Fibroblast of the aortic adventitia (primary cell): ENCODE measurements around the gene FRMD4A. TPM values are rescaled to one million over a fixed set of nuclear protein-coding genes. Genes with fewer than 3 reads are reported as not detected.

Experiments
- DNase-seq: peaks from one replicate; pipeline ENCODE4 v3.0.0-alpha.2; 2010; ENCODE audit warnings: low read depth
- H3K4me3 ChIP-seq: 2 replicates; pipeline ENCODE4 v1.5.1; 2011; ENCODE audit warnings: low read depth, mild to moderate bottlenecking, control low read depth, low read length, moderate library complexity
- total RNA-seq: library from RNA; depleted of rRNA; stranded (reverse); fragments of >200 nt; gene quantifications from 2 replicates; pipeline ENCODE4 v1.2.3, GENCODE V29; 2012; ENCODE audit warnings: low replicate concordance
- TF ChIP-seq, protein P1 (sequence below): IDR thresholded peaks from 2 replicates; pipeline ENCODE4 v1.5.1; 2011; ENCODE audit warnings: mild to moderate bottlenecking, low read length, control low read depth, inconsistent platforms; ENCODE audit not compliant: insufficient read depth

The FRMD4A gene
- total RNA-seq, 1 donor, result 42.4 TPM

DNA sequence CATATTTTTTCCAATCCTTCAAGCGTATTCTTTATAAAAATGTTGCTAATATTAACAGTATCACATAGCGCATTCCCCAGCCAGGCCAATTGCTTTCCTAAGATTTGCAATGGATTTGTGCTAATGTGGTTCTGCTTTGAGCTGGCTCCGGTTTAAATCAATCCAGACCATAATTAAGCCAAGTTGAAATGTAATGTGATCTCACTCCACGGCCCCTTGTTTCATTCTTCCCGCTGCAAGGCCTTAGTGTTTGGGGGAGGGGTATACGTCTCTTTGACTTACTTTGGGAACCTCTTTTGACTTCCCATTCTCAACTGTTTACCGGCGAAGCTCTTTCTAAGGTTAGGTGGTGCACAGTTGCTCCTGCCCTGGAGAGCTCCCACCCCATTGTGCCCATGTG, 657.6 kb downstream of the FRMD4A start:
- TF ChIP-seq, protein P1, sequence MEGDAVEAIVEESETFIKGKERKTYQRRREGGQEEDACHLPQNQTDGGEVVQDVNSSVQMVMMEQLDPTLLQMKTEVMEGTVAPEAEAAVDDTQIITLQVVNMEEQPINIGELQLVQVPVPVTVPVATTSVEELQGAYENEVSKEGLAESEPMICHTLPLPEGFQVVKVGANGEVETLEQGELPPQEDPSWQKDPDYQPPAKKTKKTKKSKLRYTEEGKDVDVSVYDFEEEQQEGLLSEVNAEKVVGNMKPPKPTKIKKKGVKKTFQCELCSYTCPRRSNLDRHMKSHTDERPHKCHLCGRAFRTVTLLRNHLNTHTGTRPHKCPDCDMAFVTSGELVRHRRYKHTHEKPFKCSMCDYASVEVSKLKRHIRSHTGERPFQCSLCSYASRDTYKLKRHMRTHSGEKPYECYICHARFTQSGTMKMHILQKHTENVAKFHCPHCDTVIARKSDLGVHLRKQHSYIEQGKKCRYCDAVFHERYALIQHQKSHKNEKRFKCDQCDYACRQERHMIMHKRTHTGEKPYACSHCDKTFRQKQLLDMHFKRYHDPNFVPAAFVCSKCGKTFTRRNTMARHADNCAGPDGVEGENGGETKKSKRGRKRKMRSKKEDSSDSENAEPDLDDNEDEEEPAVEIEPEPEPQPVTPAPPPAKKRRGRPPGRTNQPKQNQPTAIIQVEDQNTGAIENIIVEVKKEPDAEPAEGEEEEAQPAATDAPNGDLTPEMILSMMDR, result no peak
- no peak overlapping the region for H3K4me3 ChIP-seq
- DNase-seq, result no peak

DNA sequence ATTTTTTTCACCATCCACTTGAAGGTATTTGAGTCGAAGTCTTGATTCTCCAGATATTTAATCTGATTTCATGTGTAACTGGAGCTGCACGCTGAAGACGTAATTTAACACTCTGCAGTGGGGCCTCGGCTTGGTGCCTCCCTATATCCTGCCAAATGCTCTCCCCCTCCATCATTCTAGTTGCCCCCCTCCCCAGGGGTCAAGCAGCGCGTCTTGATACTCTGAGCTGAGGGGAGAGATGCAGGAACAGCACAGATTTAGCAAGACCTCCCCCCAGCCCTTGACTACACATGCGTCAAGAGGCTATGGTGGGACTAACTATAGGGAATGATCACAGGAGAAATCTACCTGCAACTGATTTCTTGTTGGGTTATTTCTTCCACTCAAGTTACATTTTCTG, 658.2 kb downstream of the FRMD4A start:
- TF ChIP-seq, protein P1, result no peak
- H3K4me3 ChIP-seq, result no peak overlapping the region
- DNase-seq, result no peak

DNA sequence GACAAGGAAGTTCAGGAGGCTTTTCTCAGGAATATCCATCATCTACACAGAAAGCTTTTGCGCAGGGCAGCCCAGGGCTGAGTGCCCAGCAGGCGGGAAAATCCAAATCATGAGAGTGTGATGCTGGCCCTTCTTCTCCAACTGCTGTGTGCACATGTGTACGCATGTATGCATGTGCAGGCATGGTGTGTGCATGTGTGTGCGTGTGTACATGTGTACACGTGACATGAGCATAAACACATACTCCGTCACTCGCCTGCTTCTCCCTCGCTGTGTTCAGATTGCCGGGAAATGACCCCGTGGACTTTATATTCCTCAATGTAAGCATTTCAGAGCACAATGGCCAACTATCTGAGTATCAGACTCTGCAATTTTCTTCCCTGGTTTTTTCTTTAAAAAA, 658.8 kb downstream of the FRMD4A start:
- no peak overlapping the region for H3K4me3 ChIP-seq
- TF ChIP-seq, protein P1, result no peak
- DNase-seq, result no peak

DNA sequence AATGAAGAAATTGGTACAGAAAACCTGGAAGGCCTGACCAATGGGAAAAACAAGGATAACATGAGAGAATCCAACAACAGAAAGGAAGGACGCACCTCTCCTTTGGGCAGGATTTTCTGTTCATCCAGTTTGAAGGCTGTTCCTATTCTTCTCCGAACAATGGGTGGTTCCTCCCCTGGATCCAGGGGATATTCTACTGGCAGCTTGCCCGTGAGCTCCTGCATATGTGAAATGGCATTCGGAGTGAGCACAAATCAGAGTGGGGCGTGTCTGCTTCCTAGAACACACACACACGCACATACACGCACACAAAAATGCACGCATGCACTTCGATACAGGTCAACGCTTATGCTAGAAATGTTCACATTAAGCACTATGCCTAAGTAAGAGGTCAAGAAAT, 660.4 kb downstream of the FRMD4A start:
- TF ChIP-seq, protein P1, result no peak
- H3K4me3 ChIP-seq, result no peak overlapping the region
- DNase-seq, result no peak

DNA sequence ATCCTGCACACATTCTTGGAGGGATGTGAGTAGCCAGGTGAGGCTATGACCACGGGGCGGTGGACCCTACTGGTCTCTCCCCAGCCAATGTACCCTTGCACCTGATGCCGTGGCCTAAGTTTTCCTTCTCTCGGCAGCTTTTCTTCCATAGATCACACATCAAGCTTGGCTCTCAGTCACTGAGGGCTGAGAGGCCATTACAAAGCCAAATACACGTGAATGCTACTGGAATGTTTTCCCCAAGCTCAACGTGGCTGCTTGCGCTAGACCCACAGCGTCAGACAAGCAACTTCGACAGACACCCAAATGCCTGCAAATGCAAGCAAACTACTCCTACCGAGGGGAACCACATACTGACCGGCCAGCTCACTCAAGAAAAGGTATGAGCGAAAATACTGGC, 660.8 kb downstream of the FRMD4A start:
- TF ChIP-seq, protein P1, result no peak
- H3K4me3 ChIP-seq, result no peak overlapping the region
- no peak for DNase-seq

DNA sequence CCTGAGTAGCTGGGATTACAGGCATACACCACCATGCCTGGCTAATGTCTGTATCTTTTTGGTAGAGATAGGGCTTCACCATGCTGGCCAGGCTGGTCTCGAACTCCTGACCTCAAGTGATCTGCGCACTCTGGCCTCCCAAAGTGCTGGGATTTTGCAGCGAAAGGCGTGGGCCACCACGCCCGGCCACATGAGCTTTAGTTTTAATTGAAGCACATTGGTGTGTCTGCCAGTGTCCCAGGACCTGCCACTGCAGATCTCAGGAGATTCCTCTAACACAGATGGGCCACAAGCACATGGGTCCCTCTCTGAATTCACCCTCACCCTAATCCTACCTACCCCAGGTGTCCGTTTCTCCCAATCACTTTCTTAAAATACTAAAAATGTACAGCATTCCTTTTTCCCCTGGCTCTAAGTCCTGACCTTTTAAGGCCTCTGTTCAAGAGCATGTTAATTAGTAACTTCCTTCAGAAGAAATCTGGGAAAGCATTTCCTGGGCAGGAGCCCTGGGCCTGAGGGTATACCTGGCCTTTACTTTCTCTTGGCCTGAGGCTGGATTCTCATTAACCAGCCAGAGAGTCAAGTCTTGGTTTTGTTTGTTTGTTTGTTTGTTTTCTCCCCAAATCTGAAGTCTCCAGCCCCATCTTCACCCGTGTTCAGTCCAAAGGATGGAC, 661.4 kb downstream of the FRMD4A start:
- no peak overlapping the region for H3K4me3 ChIP-seq
- DNase-seq, result no peak
- TF ChIP-seq, protein P1, result no peak

DNA sequence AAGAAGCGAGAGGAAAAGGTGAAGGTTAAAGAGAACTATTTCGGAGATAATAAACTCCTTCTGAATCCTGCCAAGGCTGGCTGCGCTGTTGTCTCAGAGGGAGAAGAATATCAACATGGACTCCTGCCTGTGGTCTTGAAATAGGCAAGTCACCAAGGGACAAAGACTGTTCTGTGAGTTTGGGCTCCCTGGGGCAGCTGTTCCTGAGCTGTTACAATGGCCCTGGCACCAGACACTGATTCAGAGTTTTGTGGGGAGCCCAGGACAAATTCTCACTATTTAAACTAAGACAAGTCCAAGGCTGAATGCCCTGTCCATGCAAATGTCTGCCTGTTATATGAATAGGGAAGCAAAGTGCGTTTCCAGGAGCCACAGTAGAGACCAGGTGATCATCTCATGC, 662.6 kb downstream of the FRMD4A start:
- TF ChIP-seq, protein P1, result no peak
- H3K4me3 ChIP-seq, result no peak overlapping the region
- DNase-seq, result no peak
